GM19025 (cell line): Measurements from ENCODE around the gene SMYD1.

Source experiments
- ATAC-seq: cut with Tn5 transposase; IDR thresholded peaks from one replicate; pipeline ENCODE4 v1.9.1; 2021; ENCODE audit warnings: mild to moderate bottlenecking, low read depth, moderate library complexity; ENCODE audit not compliant: unreplicated experiment

The SMYD1 gene

GRCh38 chr2:88117973-88118372 lies 50.3 kb downstream of the SMYD1 start:
- ATAC-seq = no peak

GRCh38 chr2:88121678-88122077 lies 54.1 kb downstream of the SMYD1 start:
- ATAC-seq = no peak

GRCh38 chr2:88122141-88122884 lies 54.7 kb downstream of the SMYD1 start:
- no peak for ATAC-seq

GRCh38 chr2:88123164-88123974 lies 55.7 kb downstream of the SMYD1 start:
- ATAC-seq = no peak

GRCh38 chr2:88123975-88124917 lies 56.6 kb downstream of the SMYD1 start:
- ATAC-seq = no peak

GRCh38 chr2:88125344-88125923 lies 57.8 kb downstream of the SMYD1 start:
- no peak for ATAC-seq

- ATAC-seq = no peak
These were observed 58.5 kb downstream of the SMYD1 start for GRCh38 chr2:88125924-88126771.

- ATAC-seq = no peak
These were observed 59.4 kb downstream of the SMYD1 start for GRCh38 chr2:88126772-88127637.

GRCh38 chr2:88127638-88127887 lies 59.9 kb downstream of the SMYD1 start:
- ATAC-seq = no peak

- ATAC-seq = no peak
These were observed 60.4 kb downstream of the SMYD1 start, which contains the start of gene FABP1 for GRCh38 chr2:88127888-88128653. Gene FABP1 (minus strand): TSS chr2:88128062. CDS start chr2:88128017, 45 bp downstream.

- no peak for ATAC-seq
These were observed 61.2 kb downstream of the SMYD1 start for GRCh38 chr2:88128654-88129312.

GRCh38 chr2:88129313-88129959 lies 61.8 kb downstream of the SMYD1 start:
- ATAC-seq = no peak

GRCh38 chr2:88131201-88131998 lies 63.8 kb downstream of the SMYD1 start:
- ATAC-seq = no peak

GRCh38 chr2:88131999-88132368 lies 64.4 kb downstream of the SMYD1 start:
- no peak for ATAC-seq

- ATAC-seq = no peak
These were observed 66.2 kb downstream of the SMYD1 start for GRCh38 chr2:88133875-88134274.

GRCh38 chr2:88136817-88137216 lies 69.2 kb downstream of the SMYD1 start:
- ATAC-seq = no peak
